GM12878 (cell line): ENCODE measurements around the gene GRAMD1A. TPM values are rescaled to one million over a fixed set of nuclear protein-coding genes. Genes with fewer than 3 reads are reported as not detected.

Source experiments
- ATAC-seq: fragments of 200-7000 bp; cut with Tn5 transposase; 3 replicates; pipeline ENCODE4 v1.9.1; 2020; ENCODE audit warnings: mild to moderate bottlenecking, moderate library complexity
- BruUV-seq: library from RNA; stranded (reverse); fragments of 400-500 nt; replicated peaks from 2 replicates; lab custom pipeline; 2021; lab: Mats Ljungman, UMichigan
- CTCF ChIA-PET: fragments of 300-600 bp; sonication (Branson Sonifier 250); formaldehyde crosslinking; extraction: SDS; loops from one replicate; lab custom pipeline; 2021; ENCODE audit warnings: inconsistent platforms; lab: Yijun Ruan, JAX
- POLR2A ChIA-PET: fragments of 350-600 bp; formaldehyde crosslinking; extraction: SDS; loops from one replicate; lab custom pipeline; 2021; ENCODE audit warnings: inconsistent platforms; lab: Charles Lee
- RAD21 ChIA-PET: fragments of 300-600 bp; sonication (Branson Sonifier 250); formaldehyde crosslinking; loops from one replicate; lab custom pipeline; 2023; ENCODE audit warnings: antibody characterized with exemption; ENCODE audit not compliant: unreplicated experiment; lab: Charles Lee
- SMC1A ChIA-PET: fragments of 300-600 bp; sonication (Branson Sonifier 250); formaldehyde crosslinking; loops from one replicate; lab custom pipeline; 2023; ENCODE audit not compliant: unreplicated experiment, uncharacterized antibody; lab: Charles Lee
- DNase-seq: peaks from one replicate; pipeline ENCODE4 v3.0.0-alpha.2; 2011; ENCODE audit warnings: low read depth, low spot score
- FAIRE-seq: peaks from 3 replicates; lab custom pipeline; 2011; peaks lifted over from hg19 to GRCh38; lab: Jason Lieb, UNC
- H2AFZ ChIP-seq: 2 replicates; pipeline ENCODE4 v1.6.0; 2011; ENCODE audit warnings: low read depth, low read length, control low read depth; ENCODE audit not compliant: control insufficient read depth
- H3K27ac ChIP-seq: 2 replicates; pipeline ENCODE4 v1.5.1; 2011; ENCODE audit warnings: control low read depth; ENCODE audit not compliant: control insufficient read depth, insufficient read depth
- H3K27me3 ChIP-seq, 2 experiments: replicated peaks in 1 of 2; 2 replicates each; pipeline versions ENCODE4 v1.6.0 to v1.6.1; 2011; ENCODE audit warnings: low read length in 1 of 2; ENCODE audit not compliant: control insufficient read depth in 2 of 2, insufficient read depth in 2 of 2
- H3K36me3 ChIP-seq, 2 experiments: 2 replicates each; pipeline ENCODE4 v1.5.1; 2011; ENCODE audit warnings: low read length in 1 of 2; ENCODE audit not compliant: control insufficient read depth in 2 of 2, insufficient read depth in 2 of 2
- H3K4me1 ChIP-seq: 2 replicates; pipeline ENCODE4 v1.6.1; 2011; ENCODE audit warnings: mild to moderate bottlenecking, low read length, moderate library complexity, mixed read lengths; ENCODE audit not compliant: control insufficient read depth, insufficient read depth
- H3K4me2 ChIP-seq: 2 replicates; pipeline ENCODE4 v1.6.0; 2011; ENCODE audit warnings: control low read depth; ENCODE audit not compliant: control insufficient read depth, insufficient read depth
- H3K4me3 ChIP-seq: fragments of 200-600 bp; sonication (generic); 2 replicates; pipeline ENCODE4 v1.5.1; 2016
- H3K79me2 ChIP-seq: 2 replicates; pipeline ENCODE4 v1.6.0; 2011; ENCODE audit warnings: low read length; ENCODE audit not compliant: control insufficient read depth, insufficient read depth
- H3K9ac ChIP-seq: 2 replicates; pipeline ENCODE4 v1.8.0; 2011; ENCODE audit warnings: low read length, control low read depth, mixed read lengths; ENCODE audit not compliant: control insufficient read depth, insufficient read depth
- H3K9me3 ChIP-seq: replicated peaks from 3 replicates; pipeline ENCODE4 v1.5.1; 2011; ENCODE audit warnings: mild to moderate bottlenecking, low read length; ENCODE audit not compliant: control insufficient read depth, insufficient read depth
- H4K20me1 ChIP-seq: 2 replicates; pipeline ENCODE4 v1.6.0; 2011; ENCODE audit not compliant: control insufficient read depth, insufficient read depth
- EP300 ChIP-seq, 2 experiments: fragments of 150-350 bp in 1 of 2; IDR thresholded peaks; 2 replicates each; pipeline ENCODE4 v1.6.1; 2011 to 2012; ENCODE audit warnings: low read depth in 2 of 2, low read length in 2 of 2, borderline replicate concordance in 1 of 2, improper control_type of control experiment in 1 of 2, inconsistent platforms in 1 of 2; ENCODE audit not compliant: control insufficient read depth in 1 of 2
- EZH2 ChIP-seq: IDR thresholded peaks from 2 replicates; pipeline ENCODE4 v1.6.1; 2012; ENCODE audit warnings: low read depth, mild to moderate bottlenecking, control low read depth, inconsistent platforms, low read length, borderline replicate concordance; ENCODE audit not compliant: control insufficient read depth
- IRF4 ChIP-seq: IDR thresholded peaks from 2 replicates; pipeline ENCODE4 v1.6.1; 2011; ENCODE audit warnings: low read depth, low read length
- JUNB ChIP-seq: IDR thresholded peaks from 2 replicates; pipeline ENCODE4 v1.6.1; 2016; ENCODE audit warnings: antibody characterized with exemption, mild to moderate bottlenecking
- RB1 ChIP-seq: fragments of 450-650 bp; formaldehyde crosslinking; IDR thresholded peaks from 2 replicates; pipeline ENCODE4 v1.6.1; 2017; ENCODE audit warnings: mild to moderate bottlenecking, borderline replicate concordance
- STAT3 ChIP-seq: IDR thresholded peaks from 2 replicates; pipeline ENCODE4 v1.6.1; 2011; ENCODE audit warnings: low read depth, low read length, improper control_type of control experiment
- ZNF207 ChIP-seq: fragments of 450-650 bp; IDR thresholded peaks from 2 replicates; pipeline ENCODE4 v1.6.1; 2014; ENCODE audit warnings: antibody characterized with exemption, mild to moderate bottlenecking, borderline replicate concordance
- WGBS: methylation state at CpG from one replicate; pipeline ENCODE4 v1.1.6; 2016; ENCODE audit warnings: low lambda C conversion rate; ENCODE audit not compliant: insufficient replicate concordance, insufficient coverage; ENCODE audit errors: missing lambda C conversion rate; 5-methylcytosine and 5-hydroxymethylcytosine counted together
- in situ Hi-C: fragments of 300-500 bp; cut with MboI; formaldehyde crosslinking; loops from 9 replicates; pipeline ENCODE4 v1.14.3; 2018; ENCODE audit warnings: mixed read lengths
- intact Hi-C: fragments of 100-400 bp; cut with micrococcal nuclease; formaldehyde crosslinking; loops from one replicate; pipeline ENCODE4 v1.14.2; 2022; ENCODE audit not compliant: unreplicated experiment
- polyA plus RNA-seq, 11 experiments: library from polyadenylated mRNA; depleted of rRNA in 4 of 11; unstranded in 6 of 11; stranded (reverse) in 5 of 11; fragments of >200 nt; fragmentation: Nextera tagmentation in 4 of 11; fragmentation: Illumina TruSeq in 1 of 11; extraction: Ambion mirVana in 4 of 11; extraction: Trizol in 1 of 11; gene quantifications; 1 replicate in 1 of 11; 2 replicates in 10 of 11; pipeline versions ENCODE4 v1.2.1 to v1.2.3, GENCODE V29; 2011 to 2016; ENCODE audit warnings: inconsistent platforms in 2 of 11, missing spikeins in 2 of 11, low read depth in 1 of 11
- total RNA-seq, 4 experiments: library from RNA; depleted of rRNA in 3 of 4; stranded (reverse); fragments of >200 nt in 3 of 4; fragmentation: Illumina TruSeq in 1 of 4; extraction: Trizol in 1 of 4; gene quantifications; 2 replicates each; pipeline versions ENCODE4 v1.2.1 to v1.2.3, GENCODE V29; 2013 to 2021
- TF ChIP-seq, protein P1 (sequence below): IDR thresholded peaks from 2 replicates; pipeline ENCODE4 v1.6.1; 2012; ENCODE audit warnings: low read depth, low read length, improper control_type of control experiment
- TF ChIP-seq, protein P2 (sequence below): fragments of 450-650 bp; IDR thresholded peaks from 2 replicates; pipeline ENCODE4 v1.6.1; 2018; ENCODE audit warnings: mild to moderate bottlenecking, low read depth, moderate library complexity; ENCODE audit not compliant: partially characterized antibody

GRAMD1A gene
- total and polyA plus RNA-seq, 10 of the 15 experiments (the other 5 are each of a cell fraction or from before 2014, with no cell fraction given) = 0.79 to 73.6 (median 35.3) TPM

DNA sequence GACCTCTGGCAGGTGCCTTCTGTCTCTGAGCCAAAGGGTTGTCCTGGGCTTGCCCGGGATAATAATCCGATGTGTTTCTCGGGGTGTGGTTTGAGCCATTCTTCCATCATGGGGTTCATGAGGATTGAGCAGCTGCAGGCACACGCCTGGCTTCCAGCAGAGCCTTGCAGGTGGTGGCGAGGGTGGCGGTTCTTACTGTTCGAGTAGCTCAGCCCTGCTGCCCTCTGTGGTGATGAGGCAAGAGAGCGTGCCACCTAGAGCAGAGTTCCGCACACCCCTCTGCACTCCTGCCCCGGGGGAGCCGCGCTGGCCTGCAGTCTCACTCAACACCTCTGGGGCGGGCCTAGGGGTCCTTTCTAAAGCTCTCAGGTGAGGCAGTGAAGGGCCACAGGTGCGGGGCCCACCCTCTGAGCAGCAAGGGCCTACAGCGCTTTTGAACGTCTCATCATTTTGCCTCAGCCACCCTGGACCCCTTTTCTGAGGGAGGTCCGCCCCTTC is 33.9 kb downstream of the GRAMD1A start (continued):
- TF ChIP-seq EP300 (IDR thresholded peaks at IDR 0.05; ENCODE audit: borderline replicate concordance in 1 of 2, control insufficient read depth in 1 of 2, low read depth in 2 of 2, low read length in 2 of 2) = no peak
- TF ChIP-seq STAT3 = no peak
- TF ChIP-seq RB1 = no peak
- TF ChIP-seq ZNF207 = no peak

DNA sequence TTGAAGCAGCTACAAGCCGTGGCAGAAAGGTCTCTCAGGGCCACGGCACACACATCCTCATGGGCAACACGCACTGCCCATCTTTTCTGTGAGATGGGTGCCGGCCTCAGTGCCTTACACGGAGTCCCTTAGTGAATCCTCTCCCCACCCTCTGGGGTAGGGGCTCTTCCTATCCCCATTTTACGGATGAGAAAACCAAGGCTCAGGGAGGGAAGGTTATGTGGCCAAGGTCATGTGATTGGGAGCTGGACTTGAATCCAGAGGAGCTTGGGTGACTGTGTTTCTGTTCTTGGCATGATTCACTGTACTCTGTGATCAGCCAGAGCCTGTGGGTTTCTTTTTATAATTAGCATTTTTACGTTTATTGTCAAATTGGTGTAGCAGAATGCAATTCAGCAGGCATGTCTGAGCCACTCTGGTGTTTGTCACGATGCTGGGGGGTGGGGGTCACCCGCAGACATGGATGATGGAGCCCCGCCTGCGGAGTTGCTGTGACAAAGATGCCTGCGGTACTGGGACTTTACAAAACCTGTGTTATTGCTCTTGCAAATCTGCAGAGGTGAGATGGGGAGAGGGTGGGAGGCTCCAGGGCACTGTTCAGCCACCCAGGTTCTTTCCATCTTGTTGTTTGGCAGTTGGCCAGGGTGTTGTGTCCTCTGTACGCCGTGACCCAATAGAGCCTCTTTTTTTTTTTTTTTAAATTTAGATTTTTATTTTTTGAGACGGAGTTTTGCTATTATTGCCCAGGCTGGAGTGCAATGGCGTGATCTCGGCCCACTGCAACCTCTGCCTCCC is 34.7 kb downstream of the GRAMD1A start:
- BruUV-seq = no TSS peak
- POLR2A ChIA-PET = interaction anchor here (0.5 kb wide), 1 partner anchor 183 kb away, joined by 5 read pairs; no protein-coding TSS in a partner anchor
- in situ Hi-C loops = no loop called here

More for the DNA sequence above, 34.7 kb downstream of the GRAMD1A start:
- no peak for DNase-seq
- ATAC-seq = no peak
- Histone ChIP-seq H3K36me3 (no peaks in the 10 kb centered on the region), H3K9ac (no peak overlapping the region), H3K27ac (no peak overlapping the region), H3K27me3 (peaks cover 2 to 6% of the 10 kb centered on the region in 2 experiments; a peak in 2 of 4 replicates), H4K20me1 (no peaks in the 10 kb centered on the region), H3K4me2 (no peak overlapping the region), H3K4me3 (no peak overlapping the region), H2AFZ (no peak overlapping the region), H3K9me3 (no peaks in the 10 kb centered on the region), H3K4me1 (peaks cover 9% of the 10 kb centered on the region)
- FAIRE-seq = no peak
- intact Hi-C loops = no loop called here
- SMC1A ChIA-PET = no interaction called here
- CTCF ChIA-PET = no interaction called here
- TF ChIP-seq IRF4 = no peak
- no peak for TF ChIP-seq EZH2
- TF ChIP-seq, protein P1, sequence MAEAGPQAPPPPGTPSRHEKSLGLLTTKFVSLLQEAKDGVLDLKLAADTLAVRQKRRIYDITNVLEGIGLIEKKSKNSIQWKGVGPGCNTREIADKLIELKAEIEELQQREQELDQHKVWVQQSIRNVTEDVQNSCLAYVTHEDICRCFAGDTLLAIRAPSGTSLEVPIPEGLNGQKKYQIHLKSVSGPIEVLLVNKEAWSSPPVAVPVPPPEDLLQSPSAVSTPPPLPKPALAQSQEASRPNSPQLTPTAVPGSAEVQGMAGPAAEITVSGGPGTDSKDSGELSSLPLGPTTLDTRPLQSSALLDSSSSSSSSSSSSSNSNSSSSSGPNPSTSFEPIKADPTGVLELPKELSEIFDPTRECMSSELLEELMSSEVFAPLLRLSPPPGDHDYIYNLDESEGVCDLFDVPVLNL = no peak
- TF ChIP-seq, protein P2, sequence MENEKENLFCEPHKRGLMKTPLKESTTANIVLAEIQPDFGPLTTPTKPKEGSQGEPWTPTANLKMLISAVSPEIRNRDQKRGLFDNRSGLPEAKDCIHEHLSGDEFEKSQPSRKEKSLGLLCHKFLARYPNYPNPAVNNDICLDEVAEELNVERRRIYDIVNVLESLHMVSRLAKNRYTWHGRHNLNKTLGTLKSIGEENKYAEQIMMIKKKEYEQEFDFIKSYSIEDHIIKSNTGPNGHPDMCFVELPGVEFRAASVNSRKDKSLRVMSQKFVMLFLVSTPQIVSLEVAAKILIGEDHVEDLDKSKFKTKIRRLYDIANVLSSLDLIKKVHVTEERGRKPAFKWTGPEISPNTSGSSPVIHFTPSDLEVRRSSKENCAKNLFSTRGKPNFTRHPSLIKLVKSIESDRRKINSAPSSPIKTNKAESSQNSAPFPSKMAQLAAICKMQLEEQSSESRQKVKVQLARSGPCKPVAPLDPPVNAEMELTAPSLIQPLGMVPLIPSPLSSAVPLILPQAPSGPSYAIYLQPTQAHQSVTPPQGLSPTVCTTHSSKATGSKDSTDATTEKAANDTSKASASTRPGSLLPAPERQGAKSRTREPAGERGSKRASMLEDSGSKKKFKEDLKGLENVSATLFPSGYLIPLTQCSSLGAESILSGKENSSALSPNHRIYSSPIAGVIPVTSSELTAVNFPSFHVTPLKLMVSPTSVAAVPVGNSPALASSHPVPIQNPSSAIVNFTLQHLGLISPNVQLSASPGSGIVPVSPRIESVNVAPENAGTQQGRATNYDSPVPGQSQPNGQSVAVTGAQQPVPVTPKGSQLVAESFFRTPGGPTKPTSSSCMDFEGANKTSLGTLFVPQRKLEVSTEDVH = no peak
- no peak for TF ChIP-seq JUNB
- TF ChIP-seq, all 136 proteins: peak for 0
- 57% methylated on average over 17 of the region's 17 CpGs for WGBS
- RAD21 ChIA-PET = no interaction called here
- H3K79me2 ChIP-seq = no peaks in the 10 kb centered on the region
